UCSD-AML1 (cell line): ENCODE data around the gene CRLF3.
"Not testable (repeated sequence)": the region's sequence is repeated elsewhere in the genome, so short reads cannot be mapped to it uniquely, and the experiment has no call there.

ENCODE experiments used
- DNase-seq: peaks from one replicate; lab custom pipeline; 2025; ENCODE audit not compliant: unreplicated experiment; lab: John Stamatoyannopoulos, UW

CRLF3 gene

GRCh38 chr17:30824356-30825145, at the start of gene CRLF3:
Gene CRLF3, minus strand, starts transcription at chr17:30824692. Its CDS starts 41 bp downstream, at chr17:30824651.
- DNase-seq = peak; percentile 95

- no peak for DNase-seq
Measured at GRCh38 chr17:30869005-30869404, 44.5 kb upstream of the CRLF3 start.

- no peak for DNase-seq
Measured at GRCh38 chr17:30864636-30865035, 40.1 kb upstream of the CRLF3 start.

GRCh38 chr17:30858556-30859250, 34.2 kb upstream of the CRLF3 start:
- DNase-seq = no peak

- DNase-seq = no peak
Measured at GRCh38 chr17:30854146-30854545, 29.7 kb upstream of the CRLF3 start.

- DNase-seq = no peak
Measured at GRCh38 chr17:30848021-30848420, 23.5 kb upstream of the CRLF3 start.

GRCh38 chr17:30840771-30841170, 16.3 kb upstream of the CRLF3 start:
- no peak for DNase-seq

GRCh38 chr17:30838202-30838807, 13.8 kb upstream of the CRLF3 start:
- DNase-seq = no peak

GRCh38 chr17:30832438-30833124, 8.1 kb upstream of the CRLF3 start:
- no peak for DNase-seq

GRCh38 chr17:30831663-30832437, 7.4 kb upstream of the CRLF3 start, which contains the start of gene ATAD5:
Gene ATAD5, plus strand, starts transcription at chr17:30831966. Its CDS starts 382 bp downstream, at chr17:30832348.
- peak; percentile 90 for DNase-seq

- DNase-seq = no peak
Measured at GRCh38 chr17:30831257-30831656, 6.8 kb upstream of the CRLF3 start.

- DNase-seq = no peak
Measured at GRCh38 chr17:30829022-30829421, 4.5 kb upstream of the CRLF3 start.

GRCh38 chr17:30827082-30827481, 2.6 kb upstream of the CRLF3 start:
- DNase-seq = no peak

- DNase-seq = peak; percentile 56
Measured at GRCh38 chr17:30824002-30824355, 513 bp downstream of the CRLF3 start.

- DNase-seq = no peak
Measured at GRCh38 chr17:30823421-30823820, 1.1 kb downstream of the CRLF3 start.

- not testable (repeated sequence) for DNase-seq
Measured at GRCh38 chr17:30822919-30823318, 1.6 kb downstream of the CRLF3 start.

- no peak for DNase-seq
Measured at GRCh38 chr17:30821871-30822723, 2.4 kb downstream of the CRLF3 start.

GRCh38 chr17:30819971-30820705, 4.4 kb downstream of the CRLF3 start:
- no peak for DNase-seq

- DNase-seq = no peak
Measured at GRCh38 chr17:30816165-30816564, 8.3 kb downstream of the CRLF3 start.
